ENCODE measurements around the gene COBL.

COBL gene

GRCh38 chr7:51325908-51326307 is 9.3 kb upstream of the COBL start:
- no peak for DNase-seq (ENCODE audit: low read depth)

- no peak for DNase-seq (ENCODE audit: low read depth)
These were observed 8.7 kb upstream of the COBL start for GRCh38 chr7:51325261-51325676.

DNA sequence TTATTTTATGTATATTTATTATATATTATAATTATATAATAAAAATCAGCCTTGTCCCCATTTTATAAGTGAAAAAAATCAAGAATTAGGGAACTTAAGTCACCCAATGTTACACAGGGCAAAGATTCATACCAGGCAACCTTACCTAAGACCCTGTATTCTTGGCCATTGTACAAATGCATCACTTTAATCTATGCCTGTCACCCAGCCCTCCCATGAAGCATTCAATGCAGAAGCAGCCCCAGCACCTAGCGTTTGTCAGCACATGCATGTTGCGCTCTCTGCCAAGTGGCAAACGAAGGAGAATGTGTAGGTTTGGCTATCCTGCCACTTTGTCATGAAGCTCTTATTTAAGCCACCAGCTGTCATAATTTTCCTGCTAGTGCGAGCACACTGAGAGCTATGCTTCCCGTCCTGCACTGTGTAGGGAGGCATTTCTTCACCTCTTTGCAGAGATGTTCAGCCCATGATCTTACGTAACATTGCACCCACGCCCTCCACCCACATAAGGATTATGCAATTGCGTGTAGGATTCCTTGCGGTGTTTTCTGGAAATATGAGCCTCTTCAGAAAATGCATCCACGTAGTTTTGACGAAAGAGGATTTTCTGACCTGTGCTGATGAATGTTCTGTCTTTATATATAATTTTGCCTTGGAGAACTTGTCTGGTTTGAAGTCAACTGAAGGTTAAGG is 7.7 kb upstream of the COBL start:
- DNase-seq (ENCODE audit: low read depth): no peak

GRCh38 chr7:51321961-51322515 is 5.4 kb upstream of the COBL start:
- no peak for DNase-seq (ENCODE audit: low read depth)

GRCh38 chr7:51318886-51319579 is 2.4 kb upstream of the COBL start:
- DNase-seq (ENCODE audit: low read depth): no peak

DNA sequence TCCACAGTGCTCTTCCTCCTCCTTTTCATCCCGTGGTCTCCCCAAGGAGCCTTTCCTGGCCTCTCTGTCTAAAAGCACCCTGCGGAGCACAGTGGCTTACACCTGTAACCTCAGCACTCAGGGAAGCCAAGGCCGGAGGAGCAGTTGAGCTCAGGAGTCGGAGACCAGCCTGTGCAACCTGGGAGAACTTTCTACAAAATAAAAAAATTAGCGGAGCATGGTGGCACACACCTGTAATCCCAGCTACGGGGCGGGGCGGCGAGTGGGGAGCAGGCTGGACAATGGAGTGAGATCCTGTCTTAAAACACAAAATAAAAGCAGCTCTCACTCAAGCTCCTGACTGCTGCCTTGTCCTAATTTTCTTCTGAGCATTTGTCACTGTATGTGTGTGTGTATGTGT is 1.4 kb upstream of the COBL start:
- no peak for DNase-seq (ENCODE audit: low read depth)

DNA sequence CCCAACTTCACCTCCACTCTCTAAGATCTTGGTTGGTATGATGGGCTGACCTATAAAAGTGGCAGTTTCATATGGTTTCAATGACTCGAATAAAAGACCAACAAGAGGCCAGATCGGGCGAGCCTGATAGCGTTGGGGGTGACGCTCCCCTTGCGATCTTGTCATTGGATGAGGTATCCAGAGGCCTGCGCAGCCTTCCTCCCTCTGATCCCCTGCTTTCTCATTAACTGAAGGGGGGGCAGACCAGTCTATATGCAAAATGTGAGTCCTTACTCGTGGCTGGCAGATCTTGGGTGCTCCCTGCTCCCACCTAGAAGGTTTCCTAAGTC is 937 bp upstream of the COBL start:
- no peak for DNase-seq (ENCODE audit: low read depth)

- DNase-seq (ENCODE audit: low read depth): no peak
These were observed 345 bp downstream of the COBL start for GRCh38 chr7:51316262-51316665.

- no peak for DNase-seq (ENCODE audit: low read depth)
These were observed 982 bp downstream of the COBL start for GRCh38 chr7:51315393-51316261.

DNA sequence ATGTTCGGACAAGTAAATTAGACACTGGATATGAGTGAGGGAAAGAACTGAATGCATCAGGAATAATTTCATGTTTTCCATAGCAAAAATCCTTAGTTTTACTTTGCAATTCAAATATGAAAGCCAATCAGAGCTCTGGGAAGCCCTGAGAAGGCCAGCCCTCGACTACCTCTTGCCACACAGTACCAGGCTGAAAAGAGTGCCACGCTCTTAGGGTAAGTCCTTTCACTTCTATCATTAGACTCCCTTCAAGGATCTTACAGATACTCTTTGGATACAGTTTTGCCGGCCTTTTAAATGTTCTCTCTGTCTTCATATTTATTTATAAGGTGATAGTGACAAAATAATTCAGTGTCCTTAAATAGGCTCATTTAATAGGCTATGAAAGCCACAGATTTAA is 1.9 kb downstream of the COBL start:
- DNase-seq (ENCODE audit: low read depth): no peak

DNA sequence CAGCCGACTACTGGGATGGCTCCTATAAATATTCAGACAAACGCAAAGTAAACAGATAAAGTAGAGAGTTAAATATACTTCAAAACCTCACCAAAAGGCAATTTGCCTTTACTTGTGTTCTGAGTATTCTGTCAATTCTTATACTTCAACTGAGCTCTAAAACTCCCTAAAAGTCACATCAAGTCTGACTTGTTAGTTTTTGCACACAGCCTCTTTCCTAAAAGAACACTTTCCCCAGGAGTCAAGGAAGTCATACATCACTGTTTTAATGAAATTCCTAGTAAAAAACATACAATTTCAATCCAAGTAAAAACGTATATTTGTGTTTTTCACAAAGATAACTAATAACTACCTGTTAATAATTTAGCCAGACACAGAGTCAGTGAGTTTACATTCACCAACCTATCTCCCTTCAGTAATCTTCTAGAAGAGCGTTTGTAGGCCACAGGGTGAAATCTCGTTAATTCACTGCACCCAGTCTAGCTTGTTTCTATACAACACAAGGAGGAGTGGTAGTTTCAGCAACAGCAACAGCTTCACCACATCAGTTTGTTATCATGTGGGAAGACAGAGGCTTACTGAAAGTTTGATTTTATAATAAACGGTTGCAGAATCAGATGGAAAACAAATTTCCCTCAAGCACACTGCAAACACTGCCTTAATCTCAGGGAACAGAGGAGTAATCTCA is 2.7 kb downstream of the COBL start:
- no peak for DNase-seq (ENCODE audit: low read depth)

DNA sequence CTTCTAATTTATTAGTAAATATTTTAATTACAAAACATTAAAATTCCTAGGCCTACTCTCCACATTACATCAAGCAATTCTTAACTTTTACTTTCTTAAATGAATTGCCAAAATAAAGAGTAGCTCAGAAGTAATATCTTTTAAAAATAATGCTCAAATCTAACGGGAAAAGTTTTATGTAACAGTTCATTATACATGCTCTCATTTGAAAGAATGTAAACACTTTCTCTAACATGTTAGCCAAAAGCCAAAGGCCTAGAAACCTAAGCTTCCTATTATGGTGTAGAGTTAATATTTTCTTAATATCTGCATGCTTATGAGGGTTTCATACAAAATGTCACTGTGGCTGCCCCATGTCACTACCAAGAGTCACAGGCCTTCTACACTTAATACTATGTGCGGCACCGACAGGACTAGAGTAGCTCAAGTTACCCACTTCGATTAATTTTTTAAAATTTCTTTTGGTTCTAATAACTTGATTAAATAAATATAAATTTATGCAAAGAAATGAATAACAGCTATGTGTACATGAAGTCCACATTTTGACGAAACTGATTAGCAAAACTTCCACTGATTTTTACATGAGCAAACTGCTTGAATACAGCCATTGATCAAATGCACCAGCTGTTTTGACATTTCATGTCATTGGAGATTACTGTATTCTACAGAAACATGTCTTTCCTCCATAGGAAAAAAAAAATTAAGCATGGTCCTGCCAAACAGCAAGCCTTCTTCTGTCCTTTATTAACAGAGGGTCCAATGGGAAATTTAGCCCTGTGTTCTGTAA is 3.5 kb downstream of the COBL start:
- no peak for DNase-seq (ENCODE audit: low read depth)

DNA sequence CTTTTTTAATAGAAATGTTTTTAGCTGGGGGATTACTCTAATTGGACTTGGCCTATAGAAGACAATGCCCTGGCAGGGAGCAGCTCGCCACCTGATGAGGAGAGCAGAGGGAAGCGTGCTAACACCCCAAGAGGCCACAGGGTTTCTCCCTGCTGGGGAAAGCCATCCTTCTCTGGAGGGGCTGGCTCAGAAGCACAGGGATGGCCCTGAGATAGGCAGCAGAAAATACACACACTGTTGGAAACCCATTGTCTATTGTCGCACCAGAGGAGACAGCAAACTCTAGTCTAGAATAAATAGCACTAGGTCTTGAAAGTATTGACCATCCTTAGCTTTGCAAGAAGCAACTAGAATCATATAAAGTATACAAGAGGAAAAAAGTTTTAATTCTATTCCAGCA is 5.4 kb downstream of the COBL start:
- DNase-seq (ENCODE audit: low read depth): no peak

DNA sequence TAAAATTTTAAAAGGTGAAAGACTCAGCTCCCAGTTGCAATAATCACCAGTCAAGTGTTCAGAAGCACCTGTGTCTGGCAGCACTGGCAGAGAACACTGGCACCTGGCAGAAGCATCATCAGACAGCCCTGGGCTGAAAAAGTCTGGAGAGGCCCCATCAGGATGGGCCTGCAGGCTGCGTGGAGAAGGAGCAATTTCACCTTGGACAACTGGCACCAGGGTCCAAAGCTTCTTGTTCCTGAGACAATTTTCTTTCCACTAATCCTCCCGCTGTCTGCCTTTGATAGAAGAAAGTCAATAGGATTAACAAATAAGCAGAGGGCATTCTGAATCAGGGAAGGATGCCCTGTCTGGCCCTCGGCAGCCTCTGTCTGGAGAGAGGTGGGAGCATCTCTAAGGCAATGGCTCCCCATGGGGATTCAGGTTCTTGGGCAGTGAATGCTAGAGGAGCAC is 6.5 kb downstream of the COBL start:
- no peak for DNase-seq (ENCODE audit: low read depth)

- DNase-seq (ENCODE audit: low read depth): no peak
These were observed 7.1 kb downstream of the COBL start for GRCh38 chr7:51309361-51310130.

- DNase-seq (ENCODE audit: low read depth): no peak
These were observed 7.9 kb downstream of the COBL start for GRCh38 chr7:51308696-51309095.

DNA sequence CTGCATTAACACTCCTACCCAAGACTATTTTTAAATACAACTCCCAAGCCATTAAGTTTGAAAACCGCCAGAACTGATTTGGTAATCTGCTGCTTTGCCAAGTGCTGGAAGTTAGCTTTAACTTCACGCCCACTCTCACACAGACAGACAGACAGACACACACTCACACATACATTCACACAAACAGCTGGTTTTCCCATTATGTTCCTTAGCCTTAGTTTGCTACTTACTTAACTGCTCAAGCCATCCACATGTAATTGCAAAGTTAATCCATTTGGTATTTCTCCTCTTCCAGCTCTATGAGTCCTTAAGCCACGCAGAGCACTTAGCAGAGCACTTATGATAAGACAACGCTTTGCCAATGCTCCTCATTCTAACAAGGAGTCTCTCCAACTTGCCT is 8.3 kb downstream of the COBL start:
- no peak for DNase-seq (ENCODE audit: low read depth)

DNA sequence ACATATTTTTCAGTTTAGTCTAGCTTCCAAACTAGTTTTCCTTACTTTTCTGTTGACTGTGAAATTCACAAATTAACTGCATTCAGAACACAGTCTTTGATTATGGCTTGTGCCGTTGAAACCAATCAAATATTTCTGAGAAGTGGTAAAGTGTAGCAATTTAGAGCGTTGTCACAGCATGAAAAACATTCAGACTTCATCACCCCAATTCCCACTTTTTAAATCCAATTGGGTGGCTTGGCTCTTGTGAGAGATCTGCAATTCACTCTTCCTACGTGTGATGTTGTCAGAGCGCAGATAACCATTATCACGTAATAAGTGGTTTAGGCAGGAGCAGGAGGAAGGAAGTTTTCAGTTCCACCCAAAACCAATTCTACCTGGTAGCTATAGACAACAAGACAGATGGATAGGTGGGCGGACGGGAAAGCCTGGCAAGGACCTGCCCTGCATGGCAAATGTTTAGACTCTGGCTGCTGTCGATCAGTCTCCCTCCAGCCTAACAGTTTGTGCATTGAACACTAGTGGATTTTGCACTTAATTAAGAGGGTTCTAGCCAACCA is 8.9 kb downstream of the COBL start:
- no peak for DNase-seq (ENCODE audit: low read depth)

DNA sequence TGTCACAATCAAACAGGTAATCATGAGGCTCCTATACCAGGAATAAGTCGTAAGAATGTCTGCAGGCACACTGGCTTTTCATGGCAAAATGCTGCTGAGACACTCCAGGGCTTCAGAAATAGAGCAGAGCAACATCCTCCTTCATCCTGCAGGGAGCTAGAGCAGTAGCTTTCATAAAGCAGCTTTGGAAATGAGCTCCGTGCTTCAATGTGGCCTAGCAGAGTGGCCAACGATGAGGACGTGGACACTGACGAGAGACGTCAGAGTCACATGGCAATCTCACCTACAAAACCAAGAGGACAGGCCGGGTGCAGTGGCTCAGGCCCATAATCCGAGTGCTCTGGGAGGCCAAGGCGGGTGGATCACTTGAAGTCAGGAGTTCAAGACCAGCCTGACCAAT is 9.8 kb downstream of the COBL start:
- DNase-seq (ENCODE audit: low read depth): no peak

DNA sequence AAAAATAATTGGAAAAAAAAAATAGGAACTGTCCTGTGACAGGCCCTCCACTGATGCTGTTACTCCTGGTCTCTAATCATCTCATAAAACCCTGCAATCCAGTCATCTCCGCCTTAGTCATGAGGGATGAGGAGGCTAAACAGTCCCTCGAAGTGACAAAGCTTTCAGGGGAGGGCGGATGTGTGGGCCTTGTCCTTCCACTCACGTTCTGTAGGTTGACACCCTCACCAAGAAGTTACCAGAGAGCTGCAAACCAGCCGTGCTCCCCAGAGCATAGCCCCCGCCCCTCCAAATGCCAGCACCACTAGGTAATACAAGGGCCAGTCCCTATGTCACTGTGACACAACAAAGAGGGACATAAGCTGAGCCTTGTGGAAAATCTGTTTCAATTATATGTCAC is 11.9 kb downstream of the COBL start:
- DNase-seq (ENCODE audit: low read depth): no peak

Data from activated T-cell treated with anti-CD3 and anti-CD28 coated beads for 48 hours (primary cell).